HL-60 (cell line): Measurements from ENCODE around the gene TYMP.
"Not testable (repeated sequence)": the region's sequence is repeated elsewhere in the genome, so short reads cannot be mapped to it uniquely, and the experiment has no call there.

ENCODE experiments used
- DNase-seq, 2 experiments: peaks; one replicate each; pipeline ENCODE4 v3.0.0-alpha.2; 2010 to 2020; ENCODE audit warnings: low read depth in 1 of 2, low spot score in 1 of 2
- H3K27ac ChIP-seq: fragments of 250-450 bp; sonication (Bioruptor Pico); replicated peaks from 2 replicates; pipeline ENCODE4 v1.5.1; 2020; ENCODE audit warnings: mild to moderate bottlenecking, moderate library complexity
- H3K27me3 ChIP-seq: fragments of 250-450 bp; sonication (Bioruptor Pico); 2 replicates; pipeline ENCODE4 v1.5.1; 2021; ENCODE audit warnings: mild to moderate bottlenecking, moderate library complexity; ENCODE audit not compliant: insufficient read depth, poor library complexity, severe bottlenecking
- H3K4me3 ChIP-seq: replicated peaks from 2 replicates; pipeline ENCODE4 v1.5.1; 2011; ENCODE audit warnings: mild to moderate bottlenecking, control low read depth, low read length; ENCODE audit not compliant: insufficient read depth
- CTCF ChIP-seq: IDR thresholded peaks from one replicate; pipeline ENCODE4 v1.5.1; 2011; ENCODE audit warnings: low read length, control low read depth, inconsistent platforms; ENCODE audit not compliant: insufficient read depth
- GABPA ChIP-seq: IDR thresholded peaks from 2 replicates; pipeline ENCODE4 v1.6.1; 2012; ENCODE audit warnings: low read depth
- POLR2AphosphoS5 ChIP-seq: IDR thresholded peaks from 2 replicates; pipeline ENCODE4 v1.6.1; 2012; ENCODE audit warnings: low read depth
- SPI1 ChIP-seq: IDR thresholded peaks from 2 replicates; pipeline ENCODE4 v1.6.1; 2012; ENCODE audit warnings: low read depth, mild to moderate bottlenecking, borderline replicate concordance
- TF ChIP-seq, protein P1 (sequence below): IDR thresholded peaks from 2 replicates; pipeline ENCODE4 v1.6.1; 2012; ENCODE audit warnings: low read depth; ENCODE audit not compliant: insufficient replicate concordance

The TYMP gene

GRCh38 chr22:50544078-50544745, 14.4 kb upstream of the TYMP start:
- peak overlapping the region; percentile 33 for H3K27ac ChIP-seq
- no peak overlapping the region for H3K4me3 ChIP-seq
- TF ChIP-seq POLR2AphosphoS5 (no peak), CTCF (peak; percentile 21)
- H3K27me3 ChIP-seq = no peaks in the 10 kb centered on the region
- DNase-seq = peak in 1 of 2 experiments; percentile 79

DNA sequence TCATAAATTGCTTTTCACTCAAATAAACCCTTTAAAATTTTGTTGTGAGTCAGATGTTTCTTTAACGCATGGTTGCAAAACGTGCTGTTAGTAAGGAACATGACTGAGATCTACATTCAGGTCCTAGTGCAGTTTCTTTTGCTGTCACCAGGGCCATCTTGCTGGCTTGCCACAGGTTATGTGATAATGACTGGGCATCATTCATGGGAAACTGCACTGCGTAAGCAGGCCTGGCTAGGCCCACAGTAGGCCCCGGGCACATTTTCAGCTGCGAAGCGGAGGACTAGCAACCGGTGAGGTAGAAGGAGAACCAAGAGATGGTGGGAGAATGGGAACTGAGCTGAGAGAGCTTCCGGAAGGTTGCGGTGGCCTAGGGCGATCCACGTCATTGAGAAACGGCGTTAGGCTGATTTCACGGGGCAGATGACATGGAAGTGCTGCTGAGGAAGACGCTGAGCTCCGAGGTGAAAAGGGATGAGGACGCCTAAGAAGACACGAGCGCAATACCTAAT, 12.7 kb upstream of the TYMP start:
- Histone ChIP-seq H3K27ac (peak overlapping the region; percentile 92), H3K4me3 (no peak overlapping the region), H3K27me3 (no peaks in the 10 kb centered on the region)
- TF ChIP-seq SPI1 (no peak), POLR2AphosphoS5 (0 out of 2 replicates have a peak, but pooled peaks have one; percentile 35), GABPA (no peak), CTCF (no peak)
- TF ChIP-seq, protein P1, sequence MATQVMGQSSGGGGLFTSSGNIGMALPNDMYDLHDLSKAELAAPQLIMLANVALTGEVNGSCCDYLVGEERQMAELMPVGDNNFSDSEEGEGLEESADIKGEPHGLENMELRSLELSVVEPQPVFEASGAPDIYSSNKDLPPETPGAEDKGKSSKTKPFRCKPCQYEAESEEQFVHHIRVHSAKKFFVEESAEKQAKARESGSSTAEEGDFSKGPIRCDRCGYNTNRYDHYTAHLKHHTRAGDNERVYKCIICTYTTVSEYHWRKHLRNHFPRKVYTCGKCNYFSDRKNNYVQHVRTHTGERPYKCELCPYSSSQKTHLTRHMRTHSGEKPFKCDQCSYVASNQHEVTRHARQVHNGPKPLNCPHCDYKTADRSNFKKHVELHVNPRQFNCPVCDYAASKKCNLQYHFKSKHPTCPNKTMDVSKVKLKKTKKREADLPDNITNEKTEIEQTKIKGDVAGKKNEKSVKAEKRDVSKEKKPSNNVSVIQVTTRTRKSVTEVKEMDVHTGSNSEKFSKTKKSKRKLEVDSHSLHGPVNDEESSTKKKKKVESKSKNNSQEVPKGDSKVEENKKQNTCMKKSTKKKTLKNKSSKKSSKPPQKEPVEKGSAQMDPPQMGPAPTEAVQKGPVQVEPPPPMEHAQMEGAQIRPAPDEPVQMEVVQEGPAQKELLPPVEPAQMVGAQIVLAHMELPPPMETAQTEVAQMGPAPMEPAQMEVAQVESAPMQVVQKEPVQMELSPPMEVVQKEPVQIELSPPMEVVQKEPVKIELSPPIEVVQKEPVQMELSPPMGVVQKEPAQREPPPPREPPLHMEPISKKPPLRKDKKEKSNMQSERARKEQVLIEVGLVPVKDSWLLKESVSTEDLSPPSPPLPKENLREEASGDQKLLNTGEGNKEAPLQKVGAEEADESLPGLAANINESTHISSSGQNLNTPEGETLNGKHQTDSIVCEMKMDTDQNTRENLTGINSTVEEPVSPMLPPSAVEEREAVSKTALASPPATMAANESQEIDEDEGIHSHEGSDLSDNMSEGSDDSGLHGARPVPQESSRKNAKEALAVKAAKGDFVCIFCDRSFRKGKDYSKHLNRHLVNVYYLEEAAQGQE = no peak
- peak; percentile 90 for DNase-seq

GRCh38 chr22:50541667-50542026, 11.8 kb upstream of the TYMP start:
- TF ChIP-seq, protein P1 = peak; percentile 12
- peak overlapping the region; percentile 92 for H3K27ac ChIP-seq
- not testable (repeated sequence) for H3K4me3 ChIP-seq, H3K27me3 ChIP-seq
- peak; percentile 86 to 91 for DNase-seq

- Histone ChIP-seq H3K27ac (peak overlapping the region; percentile 92), H3K4me3 (no peak overlapping the region), H3K27me3 (no peaks in the 10 kb centered on the region)
- TF ChIP-seq GABPA (no peak), POLR2AphosphoS5 (no peak), CTCF (no peak), SPI1 (no peak)
- TF ChIP-seq, protein P1 = no peak
- no peak for DNase-seq
These were observed 10.6 kb upstream of the TYMP start for GRCh38 chr22:50540381-50540780.
